ENCODE data around the gene C9orf50.

The C9orf50 gene

DNA sequence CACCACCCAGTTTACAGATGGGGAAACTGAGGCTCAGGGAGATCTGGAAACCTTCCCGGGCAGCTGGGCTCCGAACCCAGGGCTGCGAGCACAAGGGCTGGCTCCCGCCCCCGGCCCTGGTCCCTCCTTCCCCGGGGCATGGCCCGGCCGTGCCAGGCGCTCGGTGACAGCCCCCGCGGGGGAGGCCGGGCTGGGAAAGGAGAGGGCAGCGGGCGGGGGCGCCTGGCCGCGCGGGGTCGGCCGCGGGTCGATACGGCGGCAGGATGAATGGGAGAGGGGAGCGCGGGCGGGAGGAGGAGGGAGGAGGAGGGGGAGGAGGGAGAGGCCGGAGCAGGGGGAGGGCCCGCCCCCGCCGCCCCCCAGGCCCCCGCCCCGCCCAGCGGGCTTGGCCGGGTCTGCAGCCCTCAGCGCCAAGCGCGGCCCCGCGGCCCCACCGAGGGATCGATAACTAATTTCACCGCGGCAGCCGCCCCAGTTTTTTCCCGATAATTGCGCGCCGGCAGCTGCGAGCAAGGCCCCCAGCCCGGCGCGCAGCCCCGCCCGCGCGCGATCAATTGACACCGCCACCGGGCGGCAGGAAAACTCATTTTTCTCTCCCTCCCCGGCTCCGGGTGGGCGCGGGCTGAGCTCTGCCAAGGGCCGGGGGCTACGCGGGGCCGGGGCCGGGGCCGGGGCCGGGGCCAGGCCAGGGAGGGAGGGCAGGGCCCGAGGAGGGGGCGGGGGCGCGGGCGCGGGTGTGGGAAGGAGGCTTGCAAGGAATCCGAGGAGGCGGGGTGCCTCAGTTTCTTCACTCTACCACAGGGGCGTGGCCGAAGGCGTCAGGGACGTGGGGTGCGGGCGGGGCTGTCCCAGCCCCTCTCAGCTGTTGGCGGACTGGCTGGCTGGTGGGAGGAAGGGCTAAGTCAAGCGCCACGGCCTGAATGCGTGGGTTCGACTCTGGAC is 52.1 kb downstream of the C9orf50 start:
- peak; percentile 88 for DNase-seq

DNA sequence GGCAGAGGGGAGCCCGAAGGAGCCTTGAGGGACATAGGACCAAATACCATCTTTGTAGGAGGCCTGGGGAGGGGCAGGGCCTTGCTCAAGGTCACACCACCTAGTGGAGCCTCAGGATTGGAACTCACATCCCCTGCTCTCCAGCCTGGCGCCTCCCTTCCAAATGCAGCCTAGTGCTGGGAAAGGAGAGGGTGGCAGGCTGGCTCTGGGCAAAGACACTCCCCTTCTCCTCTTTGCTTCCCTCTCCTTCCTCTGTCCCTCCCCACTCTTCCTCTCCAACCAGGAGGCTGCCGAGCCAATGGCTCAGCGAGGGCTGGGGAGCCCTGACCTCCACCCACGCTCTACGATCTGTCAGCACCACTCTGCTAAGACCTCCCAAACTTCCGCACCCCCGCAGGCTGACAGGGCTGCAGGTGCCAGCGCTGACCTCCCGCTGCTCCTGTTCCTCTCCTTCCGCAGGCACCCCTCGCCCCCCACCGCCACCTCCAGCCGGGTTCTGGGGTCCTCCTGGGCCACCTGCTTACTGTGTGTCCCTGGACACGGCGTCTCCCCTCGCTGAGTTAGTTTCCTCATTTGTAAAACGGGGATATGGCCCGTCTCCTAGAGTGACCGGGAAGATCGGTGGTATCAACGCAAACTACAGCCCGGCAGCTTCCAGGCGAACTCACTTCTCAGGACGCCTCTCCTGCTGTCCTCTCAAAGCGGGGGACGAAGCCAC is 52.9 kb downstream of the C9orf50 start:
- peak; percentile 62 for DNase-seq

DNA sequence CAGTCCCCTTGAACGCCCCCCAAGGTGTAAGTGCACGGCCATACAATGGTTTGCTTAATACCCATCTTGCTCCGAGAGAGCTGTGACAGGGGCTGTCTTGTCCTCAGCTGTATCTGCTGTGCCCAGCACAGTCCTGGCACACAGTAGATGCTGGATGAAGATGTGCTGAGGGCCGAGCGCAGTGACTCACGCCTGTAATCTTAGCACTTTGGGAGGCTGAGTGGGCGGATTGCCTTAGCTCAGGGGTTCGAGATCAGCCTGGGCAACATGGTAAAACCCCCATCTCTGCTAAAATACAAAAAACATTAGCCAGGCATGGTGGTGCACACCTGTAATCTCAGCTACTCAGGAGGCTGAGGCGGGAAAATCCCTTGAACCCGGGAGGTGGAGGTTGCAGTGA is 53.6 kb downstream of the C9orf50 start:
- no peak for DNase-seq

DNA sequence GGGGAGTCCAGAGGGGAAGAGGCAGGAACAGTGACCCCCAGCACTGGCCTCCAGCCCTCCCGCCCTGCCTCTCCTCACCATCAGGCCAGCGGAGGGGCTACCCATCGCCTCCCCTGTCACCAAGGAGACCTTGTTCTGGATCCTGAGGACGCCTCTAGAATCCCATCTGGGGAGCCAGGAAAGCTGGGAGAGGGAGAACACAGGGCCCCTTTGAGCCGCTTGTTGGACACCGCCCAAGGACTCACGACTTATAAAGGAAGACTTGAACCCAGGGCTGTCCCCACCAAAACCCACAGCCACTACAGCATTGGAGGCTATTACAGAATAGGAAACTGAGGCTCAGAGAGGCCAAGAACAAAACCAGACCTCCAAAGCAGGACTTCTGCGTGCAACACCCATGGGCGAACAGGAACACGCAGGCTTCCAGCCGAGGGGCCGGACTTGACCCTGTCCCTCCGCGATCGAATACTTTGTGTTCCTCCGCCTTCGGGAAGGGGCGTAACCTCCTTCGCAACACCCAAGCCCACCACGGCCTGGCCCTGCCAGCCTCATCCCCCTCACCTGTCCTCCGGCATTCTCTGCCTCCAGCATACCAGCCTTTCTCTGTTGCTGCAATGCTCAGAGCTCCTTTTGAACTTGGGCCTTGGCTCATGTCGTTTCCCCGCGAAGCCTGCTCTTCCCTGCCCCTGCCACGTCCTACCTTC is 54.2 kb downstream of the C9orf50 start:
- no peak for DNase-seq

DNA sequence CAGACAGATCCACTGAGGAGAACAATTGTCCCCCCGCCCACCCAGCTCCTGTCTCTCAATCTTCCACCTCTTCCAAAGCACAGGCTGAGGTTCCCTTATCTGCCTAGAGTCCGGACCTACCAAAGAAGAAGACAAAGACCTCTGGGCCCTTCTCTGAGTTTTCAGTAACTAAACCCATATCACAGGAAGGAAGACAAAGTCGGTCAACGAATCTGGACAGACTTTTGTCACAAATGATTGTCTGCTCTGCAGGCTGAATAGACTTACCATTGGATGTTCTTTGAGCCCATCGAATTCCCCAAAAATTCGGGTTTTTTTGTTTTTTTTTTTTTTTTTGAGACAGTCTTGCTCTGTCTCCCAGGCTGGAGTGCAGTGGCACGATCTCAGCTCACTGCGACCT is 58.0 kb downstream of the C9orf50 start:
- no peak for DNase-seq

DNA sequence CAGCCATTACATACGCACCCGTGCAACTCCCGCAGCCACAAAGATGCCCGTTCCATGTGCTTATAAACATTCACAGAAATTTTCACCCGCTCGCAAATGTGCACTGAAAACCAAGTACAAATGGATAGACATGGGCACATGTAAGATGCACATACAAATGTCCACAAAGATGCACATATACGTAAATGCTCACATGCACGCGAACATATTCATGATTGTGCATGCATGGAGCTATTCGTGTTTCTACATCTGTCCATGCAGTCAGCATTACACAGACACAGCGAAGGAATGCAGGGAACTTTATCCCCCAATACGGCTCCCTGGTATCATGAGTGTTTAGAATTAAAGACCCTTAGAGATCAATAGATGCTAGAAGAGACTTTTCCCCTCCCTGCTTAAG is 58.4 kb downstream of the C9orf50 start:
- no peak for DNase-seq
